Fibroblast of pulmonary artery (primary cell): ENCODE results near the gene LPCAT2.

Experiments
- DNase-seq: peaks from one replicate; pipeline ENCODE4 v3.0.0-alpha.2; 2010; ENCODE audit warnings: low read depth
- H3K4me3 ChIP-seq: replicated peaks from 2 replicates; pipeline ENCODE4 v1.5.1; 2011; ENCODE audit warnings: low read depth, mild to moderate bottlenecking, control low read depth, low read length, moderate library complexity
- CTCF ChIP-seq: IDR thresholded peaks from 2 replicates; pipeline ENCODE4 v1.5.1; 2011; ENCODE audit warnings: mild to moderate bottlenecking, control low read depth, low read length, inconsistent platforms; ENCODE audit errors: missing control alignments

The LPCAT2 gene

GRCh38 chr16:55468352-55468990 is 40.4 kb upstream of the LPCAT2 start:
- H3K4me3 ChIP-seq: no peak overlapping the region
- TF ChIP-seq CTCF: no peak
- DNase-seq: no peak

GRCh38 chr16:55469821-55470532 is 38.9 kb upstream of the LPCAT2 start:
- no peak for TF ChIP-seq CTCF
- DNase-seq: no peak
- H3K4me3 ChIP-seq: no peak overlapping the region

GRCh38 chr16:55470533-55471371 is 38.1 kb upstream of the LPCAT2 start:
- no peak overlapping the region for H3K4me3 ChIP-seq
- DNase-seq: peak; percentile 31
- no peak for TF ChIP-seq CTCF

- DNase-seq: peak; percentile 81
- TF ChIP-seq CTCF: no peak
- H3K4me3 ChIP-seq: no peak overlapping the region
Measured at GRCh38 chr16:55471448-55472097, 37.3 kb upstream of the LPCAT2 start.

DNA sequence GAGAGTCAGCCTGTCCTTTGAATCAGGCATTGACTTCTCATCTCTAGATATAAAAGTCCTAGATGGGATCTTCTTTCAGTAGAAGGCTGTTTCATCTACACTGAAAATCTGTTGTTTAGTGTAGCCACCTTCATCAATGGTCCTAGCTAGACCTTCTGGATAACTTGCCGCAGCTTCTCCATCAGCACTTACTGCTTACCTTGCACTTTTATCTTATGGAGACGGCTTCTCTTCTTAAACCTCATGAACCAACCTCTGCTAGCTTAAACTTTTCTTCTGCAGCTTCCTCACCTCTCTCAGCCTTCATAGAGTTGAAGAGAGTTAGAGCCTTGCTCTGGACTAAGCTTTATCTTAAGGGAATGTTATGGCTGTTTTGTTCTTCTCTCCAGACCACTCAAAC is 35.3 kb upstream of the LPCAT2 start:
- no peak overlapping the region for H3K4me3 ChIP-seq
- DNase-seq: no peak
- no peak for TF ChIP-seq CTCF

DNA sequence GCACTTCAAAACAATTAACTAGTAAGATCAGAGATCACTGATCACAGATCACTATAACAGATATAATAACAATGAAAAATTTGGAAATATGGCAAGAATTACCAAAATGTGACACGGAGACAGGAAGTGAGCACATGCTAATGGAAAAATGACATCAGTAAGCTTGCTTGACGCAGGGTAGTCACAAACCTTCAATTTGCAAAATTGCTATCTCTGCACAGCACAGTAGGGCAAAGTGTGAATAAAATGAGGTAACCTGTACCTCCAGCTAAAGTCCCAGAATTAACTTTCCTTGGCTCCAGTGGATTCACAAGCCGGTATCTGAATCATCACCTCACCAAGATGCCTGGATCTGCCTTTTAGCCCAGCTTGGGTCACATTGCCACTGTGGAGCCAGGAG is 34.1 kb upstream of the LPCAT2 start:
- H3K4me3 ChIP-seq: no peak overlapping the region
- DNase-seq: no peak
- TF ChIP-seq CTCF: no peak
